ENCODE results near the gene PLD4. TPM values are rescaled to one million over a fixed set of nuclear protein-coding genes. Genes with fewer than 3 reads are reported as not detected.

Gene PLD4
- total RNA-seq, 1 donor from 2014 or later: 0.06 TPM

DNA sequence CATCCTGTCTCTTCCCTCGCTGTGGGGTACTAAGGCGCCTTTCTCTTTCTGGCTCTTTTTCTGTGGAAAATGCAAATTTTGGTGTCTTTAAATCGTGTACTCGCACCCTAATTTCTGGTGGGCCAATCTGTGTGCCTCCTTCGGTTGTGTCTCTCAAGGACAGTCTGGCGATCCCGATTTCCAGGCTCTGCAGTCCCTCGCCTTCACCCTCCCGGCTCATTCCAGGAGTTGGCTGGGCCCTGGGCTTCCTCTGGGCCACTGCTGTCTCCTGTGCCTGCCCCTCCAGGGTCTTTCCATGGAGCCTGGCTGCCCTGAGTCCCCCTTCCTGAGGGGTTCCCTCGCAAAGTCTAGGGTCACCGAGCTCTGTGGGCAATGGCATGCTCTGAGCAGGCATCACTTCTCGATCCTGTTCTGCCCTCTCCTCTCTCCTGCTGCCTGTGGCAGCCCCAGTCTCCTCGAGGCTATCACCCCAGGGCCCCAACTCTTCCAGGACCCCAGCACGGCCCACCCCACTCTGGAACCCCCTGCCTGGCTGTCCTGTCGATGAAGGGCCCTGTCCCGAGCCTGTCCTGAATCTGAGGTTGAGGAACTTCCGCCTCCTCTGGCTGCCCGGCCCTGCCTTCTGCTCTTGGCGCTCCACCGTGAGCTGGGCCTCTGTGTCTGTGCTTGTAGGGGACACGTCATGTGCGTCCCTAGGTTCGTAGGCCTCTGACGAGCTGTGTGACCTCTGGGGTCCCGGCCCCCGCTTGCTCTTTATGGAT, 29.4 kb downstream of the PLD4 start:
- DNase-seq (ENCODE audit: low spot score): no peak

DNA sequence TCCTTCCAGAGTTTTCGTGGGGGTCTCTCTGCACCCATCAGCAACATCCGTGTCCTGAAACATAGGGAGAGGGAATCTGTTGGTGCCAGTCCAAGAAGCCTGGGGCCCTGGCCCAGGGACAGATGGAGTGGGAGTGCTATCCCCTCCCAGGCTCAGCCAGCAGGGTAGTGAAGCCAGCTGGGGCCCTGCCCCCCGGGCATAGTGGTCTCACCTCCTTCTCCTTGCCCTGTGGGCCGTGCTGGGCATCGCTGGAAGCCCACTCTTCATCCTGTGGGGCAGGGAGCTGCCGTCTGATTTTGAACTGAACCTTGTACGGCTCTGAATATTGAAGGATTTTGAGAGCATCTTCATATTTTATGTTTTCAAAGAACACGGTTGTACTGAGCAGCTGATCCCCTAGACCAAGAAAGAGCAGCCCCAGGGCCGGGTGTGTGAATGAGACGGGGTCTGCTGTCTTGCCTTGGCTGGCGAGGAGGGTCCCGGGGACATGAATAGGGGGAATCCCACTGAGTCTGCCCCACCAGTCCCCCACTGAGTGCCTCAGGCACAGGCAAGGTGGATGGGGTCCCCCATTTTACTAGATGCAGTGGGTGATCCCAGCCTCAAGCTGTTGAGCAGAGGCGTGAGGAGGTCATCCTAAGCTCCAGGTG, 30.2 kb downstream of the PLD4 start:
- no peak for DNase-seq (ENCODE audit: low spot score)

DNA sequence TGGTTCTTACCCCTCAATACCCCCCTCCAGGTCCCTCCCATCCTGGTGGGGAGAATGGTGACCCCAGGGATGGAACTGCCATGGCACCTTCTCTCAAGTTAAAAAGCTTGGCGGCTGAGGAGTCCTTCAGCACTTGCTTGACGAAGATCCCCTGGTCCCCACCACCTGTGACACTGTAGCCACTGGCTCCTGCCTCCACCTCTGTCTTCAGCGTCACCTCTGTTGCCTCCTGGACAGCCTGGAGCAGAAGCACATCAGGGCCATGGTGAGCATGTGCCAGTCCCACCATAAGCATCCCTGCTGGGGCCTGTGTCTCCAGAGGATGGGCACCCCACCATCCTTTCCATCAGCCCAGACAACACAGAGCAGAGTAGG, 30.7 kb downstream of the PLD4 start:
- DNase-seq (ENCODE audit: low spot score): no peak

DNA sequence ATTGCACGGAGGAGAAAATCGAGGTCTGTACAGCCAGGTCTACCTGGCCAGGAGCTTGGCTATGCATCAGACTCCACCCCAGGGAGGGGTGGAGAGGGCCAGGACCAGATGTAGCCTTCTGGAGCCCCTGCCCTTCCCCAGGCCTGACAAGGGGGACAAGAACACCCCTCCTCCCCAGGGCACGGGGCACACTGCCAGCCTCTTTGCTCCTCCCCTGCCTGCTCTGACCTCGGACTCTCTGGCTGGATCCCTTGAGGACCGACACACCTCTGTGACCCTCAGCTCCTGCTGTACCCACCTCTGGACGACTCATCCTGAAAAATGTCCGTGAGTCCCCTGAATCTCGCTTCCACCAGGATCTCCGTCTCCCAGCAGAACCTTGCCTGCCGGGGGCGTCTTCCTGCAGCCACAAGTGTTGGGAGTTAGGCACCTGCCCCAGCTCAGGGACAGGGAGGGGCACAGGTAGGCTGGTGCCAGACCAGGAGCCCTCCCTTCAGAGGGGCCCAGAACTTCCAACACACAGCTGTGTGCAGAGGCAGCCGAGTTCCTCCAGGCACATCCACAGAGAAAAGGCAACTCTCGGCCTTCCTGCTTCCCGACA, 31.7 kb downstream of the PLD4 start:
- no peak for DNase-seq (ENCODE audit: low spot score)

DNA sequence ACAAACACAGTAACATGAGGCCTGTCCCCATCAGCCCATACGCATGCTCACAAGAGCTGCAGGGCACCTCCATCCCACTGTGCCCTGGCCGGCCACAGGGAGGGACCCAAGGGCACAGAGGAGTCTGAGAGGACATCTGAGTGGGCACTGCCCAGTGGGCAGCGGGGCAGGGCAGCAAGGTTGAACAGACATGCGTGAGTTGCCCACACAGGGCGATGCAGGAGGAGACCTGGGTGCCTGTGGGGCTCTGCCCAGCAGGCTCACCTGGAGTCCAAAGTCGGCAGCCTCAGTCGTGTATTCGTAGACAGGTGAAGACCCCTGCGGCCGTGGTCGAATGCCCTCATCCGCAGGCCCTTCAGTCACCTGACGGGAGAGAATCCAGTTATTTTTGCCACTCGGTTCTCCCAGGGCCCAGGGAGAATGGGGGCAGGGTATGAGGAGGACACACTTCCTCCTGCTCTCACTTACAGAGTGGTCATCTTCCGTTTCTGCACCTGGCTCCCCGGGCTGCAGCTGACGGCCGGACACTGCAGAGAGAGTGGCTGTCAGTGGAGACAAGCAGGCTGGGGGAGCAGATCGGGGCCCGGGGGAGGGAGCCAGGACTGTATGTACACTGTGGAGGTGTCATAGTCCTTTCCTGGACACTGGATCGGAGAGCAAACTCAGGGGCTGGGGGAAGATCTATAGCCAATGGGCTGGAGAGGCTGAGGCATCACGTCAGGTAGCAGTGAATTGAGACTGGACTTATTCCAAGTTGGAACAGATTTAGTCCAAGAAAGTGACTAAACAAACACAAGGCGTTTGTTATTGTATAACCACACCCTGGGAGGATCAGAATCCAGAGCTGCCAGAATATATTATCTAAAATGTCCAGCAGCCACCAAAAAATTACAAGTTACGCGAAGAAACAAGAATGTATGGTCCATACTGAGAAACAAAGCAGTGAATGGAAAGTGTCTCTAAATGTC, 32.8 kb downstream of the PLD4 start:
- no peak for DNase-seq (ENCODE audit: low spot score)

DNA sequence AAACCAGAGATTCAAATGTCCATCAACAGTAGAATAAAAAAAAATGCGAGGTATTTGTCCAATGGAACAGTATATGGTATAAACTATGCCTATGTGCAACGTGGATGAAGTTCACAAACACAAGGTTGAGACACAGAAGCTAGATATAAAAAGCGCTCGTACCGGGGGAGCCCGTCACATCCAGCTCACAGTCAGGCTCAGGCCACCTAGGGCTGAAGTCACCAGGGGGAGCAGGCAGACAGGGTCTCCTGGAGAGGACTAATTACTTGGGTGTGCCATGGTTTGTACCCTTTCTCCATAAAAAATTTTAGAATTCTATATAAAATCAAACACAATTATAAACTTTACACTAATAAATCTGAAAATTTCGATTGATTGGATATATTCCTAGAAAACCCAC, 39.9 kb downstream of the PLD4 start:
- DNase-seq (ENCODE audit: low spot score): no peak

DNA sequence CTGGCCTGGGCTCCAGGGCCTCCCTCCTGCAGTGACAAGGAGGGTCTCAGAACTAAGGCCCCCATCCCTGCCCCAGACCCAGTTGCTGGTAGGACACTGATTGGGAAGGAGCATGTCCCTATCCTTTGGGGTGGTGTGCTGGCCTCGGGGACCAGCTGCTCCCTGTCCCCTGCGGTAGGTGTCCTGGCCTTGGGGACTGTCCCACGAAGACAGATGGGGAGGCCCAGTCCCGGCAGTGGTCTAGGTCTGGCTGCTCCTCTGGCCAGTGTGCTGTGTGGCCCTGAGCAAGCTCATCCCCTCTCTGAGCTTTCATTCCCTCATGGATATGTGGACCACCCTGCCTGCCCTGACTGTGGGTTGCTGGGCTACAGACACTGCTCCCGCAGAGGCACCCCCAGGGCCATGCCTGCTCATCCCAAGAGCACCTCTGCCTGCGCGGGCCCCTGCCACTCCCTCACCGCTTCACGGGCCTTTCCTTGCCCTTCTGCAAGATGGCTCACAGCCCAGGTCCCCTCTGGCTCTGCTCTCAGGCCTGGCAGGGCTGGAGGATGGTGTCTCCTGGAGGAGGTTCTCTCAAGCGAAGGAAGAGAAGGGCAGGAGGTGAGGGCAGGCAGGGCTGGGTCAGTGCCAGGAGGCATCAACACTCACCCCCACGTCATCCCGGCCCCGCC, 41.0 kb downstream of the PLD4 start:
- DNase-seq (ENCODE audit: low spot score): no peak

DNA sequence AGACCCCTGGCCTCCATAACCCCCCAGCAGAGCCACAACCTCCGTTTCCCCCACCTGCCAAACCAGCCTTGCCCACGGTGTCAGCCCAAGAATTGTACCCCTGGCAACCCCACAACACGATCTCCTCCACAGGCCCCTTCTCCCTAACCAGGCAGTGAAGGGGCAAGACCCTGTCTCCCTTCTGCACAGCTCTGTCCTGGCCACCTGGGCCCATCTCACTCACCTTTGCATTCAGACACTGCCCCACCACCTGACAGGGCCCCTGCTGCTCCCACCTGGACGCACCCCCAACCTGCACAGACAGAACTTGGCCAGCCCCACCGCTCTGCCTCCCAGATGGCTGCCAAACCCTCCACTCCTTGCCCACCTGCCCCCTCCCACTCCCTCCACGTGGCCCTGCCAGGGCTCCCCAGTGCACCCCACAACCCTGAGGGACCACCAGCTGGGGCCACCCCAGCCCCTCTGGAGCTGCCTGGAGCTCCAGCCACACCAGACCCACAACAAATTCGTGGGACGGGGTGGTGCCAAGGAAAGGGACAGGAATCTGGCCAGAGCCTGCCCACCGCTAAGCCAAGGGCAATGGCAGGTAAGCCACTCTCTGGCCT, 41.7 kb downstream of the PLD4 start:
- no peak for DNase-seq (ENCODE audit: low spot score)

DNA sequence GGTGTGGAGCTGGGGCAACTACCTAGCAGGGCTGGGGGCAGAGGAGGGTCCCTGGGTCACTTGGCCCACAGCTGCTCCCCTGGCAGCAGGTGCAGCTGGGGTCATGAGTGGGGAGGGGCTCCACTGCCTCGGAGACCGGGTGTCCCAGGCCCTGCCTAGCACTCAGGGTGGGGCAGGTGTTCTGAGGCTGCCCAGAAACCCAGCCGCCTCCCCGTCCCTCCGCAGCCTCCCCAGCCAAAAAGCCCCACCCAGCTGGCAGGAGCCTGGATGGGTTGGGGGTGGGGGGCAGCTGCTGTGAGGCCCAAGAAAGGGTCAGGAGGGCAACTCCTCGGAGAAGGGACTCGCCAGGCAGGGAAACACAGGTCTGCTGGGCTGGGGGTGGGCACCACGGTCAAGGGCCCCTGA, 42.3 kb downstream of the PLD4 start:
- DNase-seq (ENCODE audit: low spot score): no peak

DNA sequence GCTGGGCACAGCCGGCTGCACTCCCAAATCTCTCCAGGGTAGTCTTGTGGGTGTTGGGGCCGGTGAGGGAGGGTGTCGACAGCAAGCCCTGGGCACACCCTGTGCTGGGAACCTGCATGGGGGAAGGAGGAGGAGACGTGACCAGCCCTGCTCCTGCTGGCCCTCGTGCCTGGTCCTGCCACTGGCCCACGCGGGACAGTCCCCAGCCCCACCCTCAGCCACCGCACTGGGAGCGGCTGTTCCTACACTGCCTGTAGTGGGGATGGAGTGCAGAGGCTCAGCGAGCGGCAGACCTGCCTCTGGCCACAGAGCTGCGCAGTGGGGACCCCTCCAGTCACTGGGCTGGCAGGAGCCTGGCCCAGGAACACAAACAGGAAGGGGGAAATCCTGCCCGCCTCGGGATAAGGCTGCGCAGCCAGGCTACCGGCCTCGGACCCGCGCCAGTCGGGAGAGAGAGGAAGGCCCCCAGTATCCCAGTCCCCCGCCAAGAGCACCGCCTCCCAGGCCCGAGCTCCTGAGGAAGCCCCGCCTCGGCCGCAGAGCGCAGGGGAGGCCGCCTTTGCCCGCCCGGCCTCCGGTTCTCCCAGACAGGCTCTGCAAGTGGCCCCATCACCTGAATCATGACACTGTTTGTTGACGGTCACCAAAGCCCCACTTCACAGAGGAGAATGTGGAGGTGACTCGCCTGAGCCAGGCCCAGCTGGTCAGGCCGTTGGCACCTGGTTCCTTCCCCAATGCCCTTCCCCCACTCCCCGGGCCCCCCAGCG, 42.9 kb downstream of the PLD4 start:
- no peak for DNase-seq (ENCODE audit: low spot score)

DNA sequence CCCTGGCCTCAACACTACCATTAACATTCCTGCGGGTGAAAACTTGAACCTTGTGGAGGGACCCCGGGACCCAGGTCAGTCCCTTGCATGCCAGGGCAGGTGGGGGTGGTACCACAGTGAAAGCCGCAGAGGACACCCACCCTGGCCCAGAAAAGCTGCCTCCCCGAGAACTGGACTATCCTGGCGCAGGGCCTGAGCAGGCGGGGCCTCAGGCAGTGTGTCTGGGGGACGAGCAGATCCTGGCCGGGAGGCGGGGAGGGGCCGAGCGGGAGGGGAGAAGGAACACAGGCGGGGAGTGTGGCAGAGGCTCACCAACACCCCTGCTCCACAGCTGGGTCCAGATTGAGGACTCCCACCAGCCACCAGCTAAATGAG, 43.5 kb downstream of the PLD4 start:
- DNase-seq (ENCODE audit: low spot score): no peak

DNA sequence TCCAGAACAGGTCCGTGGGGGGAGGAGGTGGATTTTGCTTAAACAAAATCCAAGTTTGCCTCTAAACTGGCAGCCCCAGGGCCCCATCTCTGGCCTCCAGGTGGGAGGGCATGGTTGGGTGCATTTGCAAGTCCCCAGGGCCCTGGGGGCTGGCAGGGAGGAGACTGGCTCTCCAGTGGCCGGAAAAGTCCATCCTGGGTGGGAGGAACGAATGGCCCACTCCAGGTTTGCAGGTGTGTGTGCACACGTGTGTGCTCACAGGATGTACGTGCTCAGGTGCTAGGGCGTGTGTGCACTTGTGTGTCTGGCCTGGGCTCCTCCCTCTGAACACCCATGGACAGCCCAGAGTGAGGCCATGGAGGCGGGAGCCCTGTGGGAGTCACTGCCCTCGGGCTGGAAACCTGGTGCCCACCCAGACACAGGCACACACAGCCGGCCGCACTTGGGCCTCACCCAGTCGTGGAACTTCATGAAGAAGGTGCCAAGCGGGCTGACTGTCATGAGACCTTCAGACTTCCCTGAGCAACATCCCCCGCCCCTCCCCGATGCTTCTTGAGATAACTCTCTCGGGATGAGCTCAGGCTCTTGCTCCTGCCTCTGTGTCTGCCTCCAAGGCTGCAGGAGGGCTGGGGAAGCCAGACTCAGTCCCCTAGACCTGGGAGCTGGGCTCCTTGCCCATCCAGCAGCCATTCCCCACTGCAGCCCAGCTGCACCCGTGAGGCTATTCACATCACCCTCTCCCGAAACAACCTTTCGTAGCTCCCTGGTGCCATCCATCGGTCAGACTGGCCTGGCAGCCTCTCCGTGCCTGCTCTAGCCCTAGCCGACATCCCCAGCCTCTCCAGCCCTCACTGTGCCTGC, 44.1 kb downstream of the PLD4 start:
- DNase-seq (ENCODE audit: low spot score): no peak

DNA sequence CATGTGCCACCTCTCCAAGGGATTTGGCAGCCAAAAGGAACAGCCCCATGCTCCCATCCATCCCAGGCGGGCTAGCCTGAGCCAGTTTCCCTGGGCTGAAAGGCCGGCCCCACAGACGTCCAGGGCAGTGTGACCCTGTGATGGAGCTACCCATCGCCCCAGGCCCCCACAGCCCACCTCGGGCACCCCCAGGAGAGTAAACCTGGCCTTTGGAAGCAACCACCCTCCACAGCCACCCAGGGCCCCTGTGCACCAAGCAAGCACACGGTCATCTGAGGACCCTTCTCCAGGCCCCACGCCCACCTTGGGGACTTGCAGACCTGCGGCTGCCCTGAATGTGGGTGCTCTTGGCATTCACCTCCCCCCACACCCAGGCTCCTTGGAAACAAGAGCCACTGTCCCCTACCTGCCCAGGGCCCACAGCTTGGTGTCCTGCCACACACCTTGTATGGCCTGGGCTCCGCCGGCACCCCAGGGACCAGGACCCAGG, 45.1 kb downstream of the PLD4 start:
- DNase-seq (ENCODE audit: low spot score): no peak

DNA sequence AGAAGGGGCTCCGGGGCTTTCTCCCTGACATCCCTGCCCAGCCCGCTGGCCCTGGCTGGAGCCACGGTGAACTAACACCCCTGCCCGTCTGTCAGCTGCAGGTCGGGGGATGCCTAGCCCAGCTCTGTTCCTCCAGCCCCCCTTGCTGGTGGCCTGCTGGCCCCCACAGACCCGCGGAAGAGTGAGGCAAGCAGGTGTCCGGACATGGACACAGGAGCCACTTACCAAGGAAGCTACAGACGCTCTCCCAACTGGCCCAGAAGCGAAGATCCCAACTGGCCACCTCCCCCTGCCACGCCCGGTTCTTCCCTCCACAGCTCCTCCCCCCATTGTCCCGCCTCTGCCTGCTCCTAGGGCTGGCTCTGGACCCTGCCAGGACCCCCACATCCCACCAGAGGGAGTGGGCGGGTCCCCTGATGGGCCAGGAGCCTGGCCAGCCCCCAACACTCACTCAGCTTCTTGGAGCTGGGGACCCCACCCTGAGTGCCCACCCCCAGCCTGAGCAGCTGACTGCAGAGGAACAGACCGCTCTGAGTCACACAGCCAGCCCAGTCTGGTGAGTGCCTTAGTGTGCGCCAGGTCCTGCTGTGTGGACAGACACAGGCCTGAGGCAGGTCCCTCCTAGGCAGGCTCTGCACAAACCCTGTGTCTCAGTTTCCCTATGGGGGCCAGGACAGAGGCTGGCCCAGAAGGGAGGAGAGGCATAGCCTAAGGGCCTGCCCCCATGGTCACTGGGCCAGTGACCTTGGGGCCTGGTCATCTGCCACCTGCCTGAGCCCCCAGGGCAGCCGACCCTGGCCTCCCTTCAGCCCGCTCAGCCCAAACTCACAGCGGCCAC, 45.8 kb downstream of the PLD4 start:
- DNase-seq (ENCODE audit: low spot score): no peak

DNA sequence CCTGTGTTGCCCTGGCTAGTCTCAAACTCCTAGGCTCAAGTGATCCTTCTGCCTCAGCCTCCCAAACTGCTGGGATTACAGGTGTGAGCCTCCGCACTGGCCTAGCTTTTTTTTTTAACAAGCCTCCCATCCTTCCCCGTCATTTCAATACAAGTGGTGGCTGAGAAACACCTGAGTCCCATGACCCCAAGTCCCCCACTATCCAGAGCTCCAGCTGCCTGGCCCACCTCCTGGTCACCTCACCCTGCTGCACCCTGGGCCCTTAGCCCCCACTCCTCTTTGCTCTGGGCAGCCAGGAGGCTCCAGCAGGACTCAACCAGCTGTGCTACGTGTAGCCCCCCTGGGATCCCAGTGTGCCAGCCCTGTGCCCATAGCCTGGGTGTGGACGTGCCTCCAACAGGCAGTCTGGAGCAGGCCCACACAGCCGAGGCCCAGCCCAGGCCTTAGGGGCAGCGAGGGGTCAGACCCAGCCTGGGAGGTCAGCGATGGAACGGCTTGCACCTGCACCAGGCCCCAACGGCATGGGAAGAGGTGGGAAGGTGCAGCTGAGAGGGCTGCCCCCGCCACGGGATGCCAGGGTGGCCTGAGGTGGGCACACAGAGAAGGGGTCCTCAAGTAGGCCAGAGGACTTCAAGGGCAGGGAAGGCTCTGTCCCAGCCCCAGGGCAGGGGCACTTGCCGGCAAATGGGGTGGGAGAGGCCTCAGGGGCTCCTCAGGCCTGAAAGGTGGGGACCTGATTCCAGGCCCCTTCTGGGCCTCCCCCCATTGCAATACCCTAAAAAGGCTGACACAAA, 47.0 kb downstream of the PLD4 start:
- DNase-seq (ENCODE audit: low spot score): no peak

DNA sequence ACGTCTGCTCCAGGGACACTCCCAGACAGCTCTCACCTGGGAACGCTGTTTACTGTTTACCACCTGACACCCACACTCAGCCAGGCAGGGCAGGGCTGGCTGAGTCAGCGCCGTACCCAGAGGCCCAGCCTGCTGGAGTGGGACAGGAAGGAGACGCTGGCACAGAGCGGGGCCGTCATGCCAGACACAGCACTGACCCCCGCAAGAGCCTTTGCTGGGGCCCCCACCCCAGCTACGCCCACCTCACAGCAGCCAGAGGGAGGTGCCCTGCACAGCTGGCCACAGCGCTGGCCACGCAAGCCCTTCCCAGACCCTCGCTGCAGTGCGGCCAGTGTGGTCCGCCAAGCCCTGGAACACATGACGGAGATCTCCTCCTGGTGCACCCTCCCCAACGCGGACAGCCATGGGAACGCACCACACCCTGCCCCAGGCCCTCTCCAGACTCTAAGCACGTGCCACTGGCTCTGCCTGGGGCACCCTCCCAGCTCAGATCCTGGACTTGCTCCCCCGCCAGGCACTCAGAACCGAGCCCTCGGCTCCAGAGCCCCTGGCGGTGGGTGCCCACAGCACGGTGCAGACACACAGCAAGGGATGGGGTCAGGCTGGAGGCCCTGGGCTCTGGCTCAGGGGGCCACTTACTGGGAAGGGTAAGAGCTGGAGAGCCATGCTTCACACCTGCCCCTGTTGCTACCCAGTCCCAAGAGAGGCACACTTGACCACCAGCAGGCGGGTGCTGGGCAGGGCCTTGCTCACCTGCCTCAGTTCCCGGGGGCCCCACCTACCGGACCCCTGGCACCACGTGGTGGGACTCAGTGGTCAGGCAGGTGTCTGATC, 47.8 kb downstream of the PLD4 start:
- DNase-seq (ENCODE audit: low spot score): no peak

Data from mesenteric fat pad (tissue), 1 donor.